Liver (tissue), 3 donors: ENCODE measurements around the gene RGS10.
"Not testable (repeated sequence)": the region's sequence is repeated elsewhere in the genome, so short reads cannot be mapped to it uniquely, and the experiment has no call there.

Experiments used
- GABPA ChIP-seq, 2 donors: IDR thresholded peaks in 1 of 2; conservative IDR thresholded peaks in 1 of 2; 2 replicates each; pipeline ENCODE4 v1.6.1; 2016; ENCODE audit warnings: antibody characterized with exemption in 2 of 2, mild to moderate bottlenecking in 1 of 2, moderate library complexity in 1 of 2
- TAF1 ChIP-seq: conservative IDR thresholded peaks from 2 replicates; pipeline ENCODE4 v1.6.1; 2016; ENCODE audit warnings: antibody characterized with exemption, mild to moderate bottlenecking
- TF ChIP-seq, protein P1 (sequence below): fragments of 150-350 bp; IDR thresholded peaks from 2 replicates; pipeline ENCODE4 v1.5.1; 2017; ENCODE audit warnings: improper control_type of control experiment, low read depth, low read length; ENCODE audit not compliant: missing input control
- TF ChIP-seq, protein P2 (sequence below): IDR thresholded peaks from 2 replicates; pipeline ENCODE4 v1.6.1; 2016; ENCODE audit warnings: antibody characterized with exemption
- TF ChIP-seq, protein P3 (sequence below): IDR thresholded peaks from 2 replicates; pipeline ENCODE4 v1.6.1; 2016; ENCODE audit warnings: antibody characterized with exemption, mild to moderate bottlenecking
- TF ChIP-seq, protein P4 (sequence below): IDR thresholded peaks from 2 replicates; pipeline ENCODE4 v1.6.1; 2016; ENCODE audit warnings: antibody characterized with exemption
- donor health status: healthy.
- donor health status: healthy.

DNA sequence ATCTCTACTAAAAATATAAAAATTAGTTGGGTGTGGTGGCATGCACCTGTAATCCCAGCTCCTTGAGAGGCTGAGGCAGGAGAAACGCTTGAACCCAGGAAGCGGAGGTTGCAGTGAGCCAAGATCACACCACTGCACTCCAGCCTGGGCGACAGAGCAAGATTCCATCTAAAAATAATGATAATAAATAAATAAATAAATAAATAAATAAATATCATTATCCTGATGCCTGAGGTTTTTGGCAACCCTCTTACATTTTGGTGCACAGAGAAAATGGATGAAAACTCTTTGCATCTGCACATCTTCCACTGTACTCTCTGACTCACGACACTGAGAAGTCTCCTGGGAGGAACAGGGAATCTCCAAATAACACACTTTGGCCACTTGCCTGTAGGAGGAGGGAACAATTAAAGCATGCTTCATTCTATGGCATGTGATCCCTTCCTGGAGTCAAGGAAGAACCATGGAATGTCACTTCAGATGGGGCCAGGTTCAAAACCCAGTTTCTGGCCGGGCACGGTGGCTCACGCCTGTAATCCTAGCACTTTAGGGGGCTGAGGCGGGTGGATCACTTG lies 13.8 kb downstream of the RGS10 start:
- TF ChIP-seq TAF1; GABPA (IDR thresholded peaks at IDR 0.05 in 1 of 2, conservative IDR thresholded peaks at IDR 0.05 in 1 of 2): not testable (repeated sequence)
- TF ChIP-seq, protein P1, sequence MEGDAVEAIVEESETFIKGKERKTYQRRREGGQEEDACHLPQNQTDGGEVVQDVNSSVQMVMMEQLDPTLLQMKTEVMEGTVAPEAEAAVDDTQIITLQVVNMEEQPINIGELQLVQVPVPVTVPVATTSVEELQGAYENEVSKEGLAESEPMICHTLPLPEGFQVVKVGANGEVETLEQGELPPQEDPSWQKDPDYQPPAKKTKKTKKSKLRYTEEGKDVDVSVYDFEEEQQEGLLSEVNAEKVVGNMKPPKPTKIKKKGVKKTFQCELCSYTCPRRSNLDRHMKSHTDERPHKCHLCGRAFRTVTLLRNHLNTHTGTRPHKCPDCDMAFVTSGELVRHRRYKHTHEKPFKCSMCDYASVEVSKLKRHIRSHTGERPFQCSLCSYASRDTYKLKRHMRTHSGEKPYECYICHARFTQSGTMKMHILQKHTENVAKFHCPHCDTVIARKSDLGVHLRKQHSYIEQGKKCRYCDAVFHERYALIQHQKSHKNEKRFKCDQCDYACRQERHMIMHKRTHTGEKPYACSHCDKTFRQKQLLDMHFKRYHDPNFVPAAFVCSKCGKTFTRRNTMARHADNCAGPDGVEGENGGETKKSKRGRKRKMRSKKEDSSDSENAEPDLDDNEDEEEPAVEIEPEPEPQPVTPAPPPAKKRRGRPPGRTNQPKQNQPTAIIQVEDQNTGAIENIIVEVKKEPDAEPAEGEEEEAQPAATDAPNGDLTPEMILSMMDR, result not testable (repeated sequence)
- TF ChIP-seq, protein P2, sequence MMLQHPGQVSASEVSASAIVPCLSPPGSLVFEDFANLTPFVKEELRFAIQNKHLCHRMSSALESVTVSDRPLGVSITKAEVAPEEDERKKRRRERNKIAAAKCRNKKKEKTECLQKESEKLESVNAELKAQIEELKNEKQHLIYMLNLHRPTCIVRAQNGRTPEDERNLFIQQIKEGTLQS, result not testable (repeated sequence)
- TF ChIP-seq, protein P3, sequence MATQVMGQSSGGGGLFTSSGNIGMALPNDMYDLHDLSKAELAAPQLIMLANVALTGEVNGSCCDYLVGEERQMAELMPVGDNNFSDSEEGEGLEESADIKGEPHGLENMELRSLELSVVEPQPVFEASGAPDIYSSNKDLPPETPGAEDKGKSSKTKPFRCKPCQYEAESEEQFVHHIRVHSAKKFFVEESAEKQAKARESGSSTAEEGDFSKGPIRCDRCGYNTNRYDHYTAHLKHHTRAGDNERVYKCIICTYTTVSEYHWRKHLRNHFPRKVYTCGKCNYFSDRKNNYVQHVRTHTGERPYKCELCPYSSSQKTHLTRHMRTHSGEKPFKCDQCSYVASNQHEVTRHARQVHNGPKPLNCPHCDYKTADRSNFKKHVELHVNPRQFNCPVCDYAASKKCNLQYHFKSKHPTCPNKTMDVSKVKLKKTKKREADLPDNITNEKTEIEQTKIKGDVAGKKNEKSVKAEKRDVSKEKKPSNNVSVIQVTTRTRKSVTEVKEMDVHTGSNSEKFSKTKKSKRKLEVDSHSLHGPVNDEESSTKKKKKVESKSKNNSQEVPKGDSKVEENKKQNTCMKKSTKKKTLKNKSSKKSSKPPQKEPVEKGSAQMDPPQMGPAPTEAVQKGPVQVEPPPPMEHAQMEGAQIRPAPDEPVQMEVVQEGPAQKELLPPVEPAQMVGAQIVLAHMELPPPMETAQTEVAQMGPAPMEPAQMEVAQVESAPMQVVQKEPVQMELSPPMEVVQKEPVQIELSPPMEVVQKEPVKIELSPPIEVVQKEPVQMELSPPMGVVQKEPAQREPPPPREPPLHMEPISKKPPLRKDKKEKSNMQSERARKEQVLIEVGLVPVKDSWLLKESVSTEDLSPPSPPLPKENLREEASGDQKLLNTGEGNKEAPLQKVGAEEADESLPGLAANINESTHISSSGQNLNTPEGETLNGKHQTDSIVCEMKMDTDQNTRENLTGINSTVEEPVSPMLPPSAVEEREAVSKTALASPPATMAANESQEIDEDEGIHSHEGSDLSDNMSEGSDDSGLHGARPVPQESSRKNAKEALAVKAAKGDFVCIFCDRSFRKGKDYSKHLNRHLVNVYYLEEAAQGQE, result not testable (repeated sequence)
- TF ChIP-seq, protein P4, sequence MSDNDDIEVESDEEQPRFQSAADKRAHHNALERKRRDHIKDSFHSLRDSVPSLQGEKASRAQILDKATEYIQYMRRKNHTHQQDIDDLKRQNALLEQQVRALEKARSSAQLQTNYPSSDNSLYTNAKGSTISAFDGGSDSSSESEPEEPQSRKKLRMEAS, result not testable (repeated sequence)
